GM18867 (cell line): ENCODE results near the gene TM7SF3.
"Not testable (repeated sequence)": the region's sequence is repeated elsewhere in the genome, so short reads cannot be mapped to it uniquely, and the experiment has no call there.

Experiments
- ATAC-seq: cut with Tn5 transposase; IDR thresholded peaks from one replicate; pipeline ENCODE4 v1.9.1; 2021; ENCODE audit warnings: mild to moderate bottlenecking, moderate library complexity; ENCODE audit not compliant: unreplicated experiment

The TM7SF3 gene

DNA sequence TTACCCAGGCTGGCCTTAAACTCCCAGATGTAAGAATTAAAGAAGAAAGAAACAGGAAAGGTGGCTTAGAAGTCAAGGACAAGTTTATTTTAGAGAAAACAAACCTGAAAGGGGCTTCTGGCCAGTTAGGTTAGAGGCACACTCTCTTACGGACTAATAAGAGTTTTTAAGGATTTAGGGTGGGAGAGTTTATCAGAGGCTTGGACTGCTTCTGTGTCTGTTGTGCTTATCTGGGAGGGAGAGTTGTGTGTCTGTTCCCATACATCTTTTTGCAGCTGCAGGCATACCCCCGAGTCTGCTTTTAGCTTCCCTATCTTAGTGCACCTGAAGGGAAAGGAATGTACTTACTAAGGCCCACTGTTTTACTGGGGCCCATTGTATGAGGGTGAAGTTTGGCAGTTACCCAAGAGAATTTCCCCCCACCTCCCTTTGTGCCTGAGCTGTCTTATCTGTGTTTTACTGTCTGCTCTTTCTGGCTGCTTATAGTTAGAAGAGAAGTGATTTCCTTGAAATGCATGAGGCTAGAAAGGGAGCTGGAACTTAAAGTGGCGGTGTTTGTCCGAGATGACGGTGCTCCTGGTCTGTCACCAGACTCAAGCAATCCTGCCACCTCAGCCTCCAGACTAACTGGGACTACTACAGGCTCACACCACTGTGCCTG lies 3.1 kb upstream of the TM7SF3 start:
- ATAC-seq: not testable (repeated sequence)

DNA sequence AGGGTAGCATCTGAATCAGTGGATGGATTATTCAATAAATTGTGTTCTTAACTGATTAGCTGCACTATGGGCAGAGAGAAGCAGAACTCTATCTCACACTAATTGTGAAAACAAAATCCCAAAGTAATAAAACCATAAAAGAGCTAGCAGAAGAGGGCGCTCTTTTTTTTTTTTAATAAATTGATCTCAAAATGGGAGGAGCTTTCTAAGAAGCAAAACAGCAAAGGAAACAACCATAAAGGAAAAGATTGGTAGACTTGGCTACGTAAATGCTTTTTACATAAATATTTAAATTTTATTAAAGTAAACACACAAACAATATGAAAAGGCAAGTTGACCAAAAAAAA lies 1.5 kb upstream of the TM7SF3 start:
- ATAC-seq: no peak

DNA sequence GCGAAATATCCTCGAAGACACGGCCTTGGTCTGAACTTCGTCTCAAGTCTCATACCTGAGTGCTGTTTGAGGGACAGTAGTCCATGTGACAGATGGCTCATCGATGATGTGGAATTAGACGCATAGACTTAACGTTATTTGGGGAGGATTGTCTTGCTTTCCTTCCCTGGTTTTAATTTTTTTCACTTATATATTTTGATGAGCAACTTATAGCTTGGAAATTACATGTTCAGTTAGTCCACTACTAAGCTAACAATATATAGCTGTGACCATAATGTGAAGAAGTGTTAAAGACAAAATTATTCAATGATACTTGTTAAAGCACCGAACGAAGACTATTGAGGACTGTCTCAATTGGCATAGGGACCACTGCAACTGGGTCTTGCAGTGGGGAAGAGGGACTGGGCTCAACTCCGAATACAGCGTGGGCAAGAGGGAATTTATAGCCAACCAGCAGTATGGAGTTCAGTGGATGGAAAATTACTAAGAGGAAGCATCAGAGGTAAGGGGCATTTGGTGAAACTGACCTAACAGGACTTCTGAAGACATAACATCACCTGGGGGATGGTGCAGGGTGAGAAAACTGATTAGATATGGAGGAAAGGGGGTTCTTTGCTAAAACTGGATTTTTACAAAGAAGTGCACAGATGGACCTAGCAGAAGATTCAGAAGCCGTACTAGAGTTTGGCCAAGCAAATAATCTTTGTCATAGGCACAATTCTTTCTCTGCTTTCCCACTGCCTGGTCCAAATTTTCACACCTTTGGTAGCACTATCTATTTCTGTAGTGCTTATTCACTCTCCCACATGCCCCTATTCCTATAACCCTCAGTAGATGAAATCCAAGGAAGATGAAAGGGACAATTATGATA lies 910 bp upstream of the TM7SF3 start:
- ATAC-seq: no peak

DNA sequence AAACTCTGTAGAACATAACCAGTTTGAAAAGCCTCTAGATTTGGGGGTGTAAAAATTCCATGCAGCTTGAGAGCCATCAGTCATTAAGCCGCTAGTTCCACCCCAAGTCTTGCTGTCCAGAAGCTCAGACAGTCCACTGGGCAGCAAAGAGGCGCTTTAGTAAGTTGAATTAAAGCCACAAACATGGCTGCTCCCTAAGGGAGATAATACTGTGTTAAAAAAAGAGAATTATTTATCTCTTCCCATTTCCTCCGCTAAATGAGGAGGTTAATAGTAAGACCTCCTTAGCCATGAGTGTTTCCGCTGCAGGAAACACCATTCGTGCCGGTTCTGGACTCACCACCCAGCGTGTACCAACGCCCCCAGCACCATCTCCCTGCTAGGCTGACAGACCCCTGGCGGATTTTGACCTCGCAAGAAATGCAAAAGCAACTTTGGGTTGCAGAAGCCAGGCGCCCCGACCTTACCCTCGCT lies 536 bp downstream of the TM7SF3 start:
- ATAC-seq: peak; percentile 21

DNA sequence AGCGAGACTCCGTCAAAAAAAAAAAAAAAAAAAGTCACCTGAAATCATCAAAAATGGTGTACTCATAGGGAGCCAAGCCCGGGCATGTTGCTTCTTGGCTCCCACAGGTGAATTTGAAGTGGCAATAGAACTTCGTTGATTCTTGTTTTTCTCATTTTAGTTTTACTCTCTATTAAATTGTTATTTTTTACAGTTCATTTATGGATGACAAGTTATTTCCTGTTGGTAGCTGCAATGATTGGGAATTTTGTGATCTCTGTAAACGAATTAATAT lies 1.3 kb downstream of the TM7SF3 start:
- ATAC-seq: no peak

DNA sequence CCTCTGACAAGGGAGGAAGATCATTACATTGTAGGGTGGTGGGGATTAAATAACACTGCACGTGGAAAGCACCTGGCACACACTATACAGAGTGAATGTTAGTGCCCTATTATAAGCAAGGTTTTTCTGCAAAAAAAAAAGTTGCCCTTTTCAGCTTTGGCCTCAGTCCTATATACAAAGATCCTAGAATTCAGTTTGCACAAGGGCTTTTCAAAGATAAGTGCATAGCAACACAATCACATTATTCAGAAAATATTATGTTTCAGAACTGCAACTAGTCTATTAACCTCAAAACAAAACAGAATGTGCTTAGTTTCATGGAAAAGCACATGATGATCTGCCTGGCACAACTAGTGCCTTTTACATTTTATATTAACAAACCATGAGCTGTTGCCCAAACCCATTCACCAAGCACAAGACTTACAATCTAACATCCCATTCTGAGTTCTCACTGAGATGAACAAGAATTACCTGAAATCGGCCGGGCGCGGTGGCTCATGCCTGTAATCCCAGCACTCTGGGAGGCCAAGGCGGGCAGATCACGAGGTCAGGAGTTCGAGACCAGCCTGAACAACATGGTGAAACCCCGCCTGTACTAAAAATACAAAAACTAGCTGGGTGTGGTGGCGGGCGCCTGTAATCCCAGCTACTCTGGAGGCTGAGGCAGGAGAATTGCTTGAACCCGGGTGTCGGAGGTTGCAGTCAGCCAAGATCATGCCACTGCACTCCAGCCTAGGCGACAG lies 1.8 kb downstream of the TM7SF3 start:
- ATAC-seq: no peak

DNA sequence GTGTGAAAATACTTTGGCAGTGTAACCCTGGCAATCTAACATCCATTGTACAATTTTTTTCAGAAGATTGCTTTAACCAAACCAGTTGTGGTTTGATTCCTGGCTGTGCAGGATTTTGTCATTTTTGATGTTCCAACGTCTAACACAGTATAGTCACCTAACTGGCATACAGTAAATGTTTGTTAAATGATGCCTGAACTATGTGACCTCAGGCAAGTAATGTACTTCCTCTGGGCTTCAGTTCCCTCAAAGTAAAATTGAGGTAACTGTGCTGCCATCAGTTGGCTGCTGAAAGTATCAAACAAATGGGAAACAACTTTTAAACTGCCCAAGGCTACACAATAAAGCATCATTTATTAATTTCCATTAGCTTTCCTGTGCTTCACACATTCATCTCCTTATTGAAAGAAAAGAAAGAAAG lies 4.3 kb downstream of the TM7SF3 start:
- ATAC-seq: no peak

DNA sequence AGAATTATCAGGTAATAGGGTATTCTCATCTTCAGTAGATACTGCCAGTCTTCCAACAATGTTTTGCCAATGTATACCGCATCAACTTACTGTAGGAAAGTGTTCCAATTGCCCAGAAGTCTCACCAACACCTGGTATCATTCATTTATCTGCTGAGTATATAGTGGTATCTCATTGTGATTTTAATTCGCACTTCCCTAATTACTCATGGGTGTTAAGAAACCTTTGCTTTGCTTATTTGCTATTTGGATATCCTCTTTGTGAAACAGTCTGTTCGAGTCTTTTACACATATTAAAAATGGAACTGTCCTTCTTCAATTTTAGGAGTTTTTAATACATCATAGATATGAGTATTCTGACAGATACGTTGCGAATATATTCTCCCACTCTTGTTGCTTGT lies 6.1 kb downstream of the TM7SF3 start:
- ATAC-seq: no peak

DNA sequence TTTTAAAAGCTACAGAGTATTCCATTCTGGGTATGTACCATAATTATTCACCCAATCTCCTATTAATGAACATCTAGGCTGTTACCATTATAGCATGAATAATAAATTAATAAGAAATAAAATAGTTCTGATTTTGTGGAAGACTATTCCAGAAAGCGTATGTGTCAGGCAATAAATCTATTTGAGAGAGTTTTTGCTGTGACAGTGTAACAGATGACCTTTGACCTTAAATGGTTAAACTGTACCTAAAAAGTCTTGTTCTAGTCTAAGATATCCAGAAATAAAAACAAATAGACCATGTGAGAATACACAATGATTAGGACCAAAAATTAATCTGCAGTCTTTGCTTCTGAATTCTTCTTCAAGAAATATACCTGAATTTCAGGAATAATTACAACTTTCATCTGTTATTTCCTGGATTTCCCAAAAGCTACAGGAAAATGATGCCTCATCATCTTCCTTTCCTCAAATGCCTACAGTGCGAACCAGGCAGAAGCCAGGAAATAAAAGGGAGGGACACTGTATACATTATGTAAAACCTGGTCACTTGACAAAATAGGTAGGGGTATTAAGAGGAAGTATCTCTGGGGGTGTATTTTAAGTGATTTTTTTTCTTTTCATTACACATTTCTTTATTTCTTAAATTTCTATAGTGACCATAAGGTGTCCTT lies 7.3 kb downstream of the TM7SF3 start:
- ATAC-seq: no peak

DNA sequence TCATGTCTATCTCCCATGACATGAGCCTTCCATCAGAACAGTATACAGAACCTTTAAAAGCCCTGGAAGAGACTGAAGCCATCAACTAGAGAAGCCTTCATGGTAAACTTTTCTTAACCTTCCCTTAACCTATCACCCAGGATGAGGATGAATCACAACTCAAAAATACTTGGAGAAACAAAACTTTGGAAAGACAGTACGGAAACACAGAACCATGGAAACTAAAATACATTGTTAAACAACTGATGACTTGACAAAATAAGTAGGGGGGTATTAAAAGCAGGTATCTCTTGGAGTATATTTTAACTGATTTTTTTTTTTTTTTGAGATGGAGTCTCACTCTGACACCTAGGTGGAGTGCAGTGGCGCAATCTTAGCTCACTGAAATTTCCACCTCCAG lies 8.7 kb downstream of the TM7SF3 start:
- ATAC-seq: no peak

DNA sequence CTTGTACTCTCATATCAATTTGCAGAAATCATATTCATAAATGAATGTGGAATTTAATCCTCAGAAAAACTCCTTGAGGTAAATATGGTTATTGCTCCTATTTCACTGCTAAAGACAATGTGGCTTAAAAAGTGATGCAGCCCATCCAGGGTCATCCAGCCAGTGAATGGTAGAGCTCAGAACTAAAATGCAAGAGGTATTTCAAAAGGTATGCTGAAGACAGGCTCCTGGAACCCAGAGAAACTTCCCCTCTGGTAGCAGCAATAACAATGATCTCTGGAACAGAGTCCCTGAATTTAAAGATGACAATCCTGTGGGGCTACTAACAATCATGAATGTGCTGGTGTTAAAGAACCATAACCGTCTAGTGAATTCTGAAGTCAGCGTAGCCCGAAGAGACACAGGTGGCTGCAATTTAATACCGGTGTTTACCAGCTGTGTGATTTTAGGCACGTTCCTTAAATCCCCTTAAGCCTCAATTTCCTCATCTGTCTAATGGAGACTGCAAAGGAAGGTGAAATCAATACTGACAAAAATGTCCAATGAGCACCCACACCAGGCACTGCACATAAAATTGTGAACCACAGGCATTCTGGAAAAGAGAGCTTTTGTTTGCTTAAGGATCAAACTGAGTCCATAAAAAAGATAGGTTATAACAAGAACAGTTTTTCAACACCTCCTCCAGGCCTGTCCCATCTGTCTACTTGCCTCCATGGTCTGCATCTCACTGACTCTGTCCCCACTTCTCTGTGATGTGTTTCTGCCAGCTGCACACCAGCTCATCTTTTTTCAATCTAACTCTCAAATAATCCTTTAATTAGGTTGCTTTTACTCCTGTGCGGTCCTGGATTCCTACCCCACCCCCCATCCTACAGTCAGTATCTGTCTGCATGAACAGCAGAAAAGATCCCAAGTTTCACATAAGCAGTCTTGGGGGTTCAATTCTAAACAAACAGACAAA lies 10.5 kb downstream of the TM7SF3 start:
- no peak for ATAC-seq

DNA sequence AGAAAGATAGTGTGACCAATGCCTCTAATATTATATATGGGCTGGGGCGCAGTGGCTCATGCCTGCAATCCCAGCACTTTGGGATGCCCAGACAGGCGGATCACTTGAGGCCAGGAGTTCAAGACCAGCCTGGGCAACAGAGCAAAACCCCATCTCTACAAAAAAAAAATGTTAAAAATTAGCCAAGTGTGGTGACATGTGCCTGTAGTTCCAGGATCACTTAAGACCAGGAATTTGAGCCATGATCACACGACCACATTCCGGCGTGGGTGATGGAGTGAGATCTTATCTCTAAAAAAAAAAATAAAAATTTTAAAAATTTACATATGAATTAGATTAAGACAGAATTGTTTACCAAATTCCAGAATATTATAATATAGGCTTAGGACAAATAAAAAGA lies 12.0 kb downstream of the TM7SF3 start:
- ATAC-seq: no peak

DNA sequence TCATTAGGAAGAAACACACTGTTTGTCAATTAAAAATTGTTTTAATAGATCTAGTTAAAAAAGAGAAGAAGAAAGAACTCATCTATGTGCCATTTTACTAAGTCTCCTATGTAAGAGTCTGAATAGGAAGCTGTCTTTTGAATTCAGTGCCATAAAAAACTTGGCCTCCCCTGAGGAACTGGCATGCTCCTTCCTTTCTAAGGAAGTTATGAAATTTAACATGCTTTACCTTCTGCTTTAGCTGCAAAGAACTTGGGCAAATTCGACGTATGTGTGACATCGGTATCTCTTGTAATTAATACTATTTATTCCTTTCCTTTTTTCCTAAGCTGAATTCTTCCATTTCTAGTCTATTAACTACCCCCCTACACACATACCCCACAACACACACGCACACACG lies 12.5 kb downstream of the TM7SF3 start:
- no peak for ATAC-seq

DNA sequence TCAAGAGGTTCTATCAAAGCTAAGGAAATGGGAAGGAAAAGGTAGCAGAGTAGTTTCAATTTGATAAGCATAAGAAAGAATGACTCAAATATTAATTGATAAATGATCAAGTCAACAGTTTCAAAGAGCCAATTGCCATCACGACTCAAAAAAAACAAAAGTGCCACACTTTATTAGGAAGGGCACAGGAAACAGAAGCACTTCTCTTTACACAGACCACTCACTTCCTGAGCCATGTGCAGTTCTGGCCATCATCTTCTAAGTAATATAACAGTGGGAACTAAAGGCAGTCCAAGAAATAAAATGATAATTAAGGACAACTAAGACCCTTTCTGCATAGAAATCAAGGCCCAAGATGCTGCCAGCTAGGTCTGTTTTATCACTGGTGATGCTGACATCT lies 13.2 kb downstream of the TM7SF3 start:
- ATAC-seq: no peak

DNA sequence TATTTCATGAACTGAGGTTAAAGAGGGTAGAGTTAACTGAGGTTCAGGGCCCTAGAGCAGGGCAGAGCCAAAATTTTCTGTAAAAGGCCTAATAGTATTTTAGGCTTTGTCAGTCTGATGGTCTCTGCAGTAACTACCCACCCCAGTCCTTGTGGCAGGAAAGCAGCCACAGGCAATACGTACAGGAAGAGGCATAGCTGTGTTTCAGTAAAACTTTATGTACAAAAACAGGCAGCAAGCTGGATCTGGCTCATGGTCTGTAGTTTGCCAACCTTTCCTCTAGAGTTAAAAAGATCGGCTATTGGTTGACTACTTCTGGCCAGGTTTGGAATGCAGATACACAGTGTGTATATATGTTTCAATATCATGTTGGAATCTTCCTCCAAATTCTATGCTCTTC lies 17.2 kb downstream of the TM7SF3 start:
- no peak for ATAC-seq

DNA sequence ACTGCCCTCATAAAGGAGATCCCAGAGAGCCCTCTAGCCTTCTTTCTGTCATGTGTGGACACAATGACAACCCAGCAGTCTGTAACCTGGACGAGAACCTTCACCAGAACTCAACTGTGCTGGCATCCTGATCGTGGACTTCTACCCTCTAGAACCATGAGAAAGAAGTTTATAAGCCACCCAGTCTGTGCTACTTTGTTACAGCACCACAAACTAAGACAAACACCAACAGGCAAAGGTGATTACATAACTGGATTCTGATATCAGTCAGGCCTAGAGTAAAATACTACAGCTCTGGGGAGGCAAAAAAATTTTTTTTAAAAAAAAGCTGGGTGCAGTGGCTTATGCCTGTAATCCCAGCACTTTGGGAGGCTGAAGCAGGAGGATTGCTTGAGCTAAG lies 18.5 kb downstream of the TM7SF3 start:
- ATAC-seq: no peak

DNA sequence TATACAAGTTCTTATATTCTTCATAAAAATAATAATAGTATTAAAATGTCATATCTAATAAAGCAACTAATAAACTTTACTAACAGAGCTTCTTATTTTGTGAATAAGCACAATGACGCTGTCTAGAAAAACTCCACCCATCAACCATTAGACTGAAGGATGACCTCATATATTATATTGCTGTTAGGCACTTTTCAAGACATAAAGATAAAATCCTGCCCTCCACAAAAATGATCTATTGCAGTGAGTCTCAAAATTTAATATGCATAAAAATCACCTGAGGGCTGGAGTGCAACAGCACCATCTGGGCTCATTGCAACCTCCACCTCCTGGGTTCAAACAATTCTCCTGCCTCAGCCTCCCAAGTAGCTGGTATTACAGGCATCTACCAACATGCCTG lies 20.1 kb downstream of the TM7SF3 start:
- no peak for ATAC-seq

DNA sequence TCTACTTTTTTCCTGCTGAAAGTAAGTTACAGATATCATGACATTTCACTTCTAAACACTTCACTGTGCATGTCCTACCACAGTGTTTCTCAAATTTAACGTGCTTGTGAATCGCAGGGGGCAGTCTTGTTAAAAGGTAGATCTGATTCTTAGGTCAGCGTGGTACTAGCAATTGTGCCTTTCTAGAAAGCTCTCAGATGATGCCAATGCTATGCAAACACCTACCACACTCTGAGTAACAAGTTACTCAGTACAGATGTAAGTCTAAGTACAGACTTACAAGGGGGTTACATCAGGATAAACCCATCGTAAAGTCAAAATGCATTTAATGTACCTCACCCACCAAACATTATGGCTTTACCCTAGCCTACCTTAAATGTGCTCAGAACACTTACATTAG lies 22.4 kb downstream of the TM7SF3 start:
- ATAC-seq: no peak

DNA sequence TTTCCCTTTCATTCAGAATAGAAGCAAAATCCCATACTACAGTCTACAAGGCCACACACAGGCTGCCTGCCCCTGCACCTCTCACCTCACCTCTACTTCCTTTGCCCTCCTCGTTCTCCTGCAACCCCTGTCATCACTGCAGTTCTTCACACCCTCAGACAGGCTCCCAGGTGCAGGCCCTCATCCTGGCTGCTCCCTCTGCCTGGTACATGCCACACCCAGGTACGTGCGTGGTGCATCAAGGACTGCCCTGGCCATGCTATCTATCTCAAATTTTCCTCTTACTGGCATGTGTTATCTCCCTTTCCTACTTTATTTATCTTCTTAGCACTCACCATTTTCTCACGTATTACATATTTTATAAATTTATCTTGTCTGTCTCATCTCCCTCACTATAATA lies 24.3 kb downstream of the TM7SF3 start:
- ATAC-seq: no peak

DNA sequence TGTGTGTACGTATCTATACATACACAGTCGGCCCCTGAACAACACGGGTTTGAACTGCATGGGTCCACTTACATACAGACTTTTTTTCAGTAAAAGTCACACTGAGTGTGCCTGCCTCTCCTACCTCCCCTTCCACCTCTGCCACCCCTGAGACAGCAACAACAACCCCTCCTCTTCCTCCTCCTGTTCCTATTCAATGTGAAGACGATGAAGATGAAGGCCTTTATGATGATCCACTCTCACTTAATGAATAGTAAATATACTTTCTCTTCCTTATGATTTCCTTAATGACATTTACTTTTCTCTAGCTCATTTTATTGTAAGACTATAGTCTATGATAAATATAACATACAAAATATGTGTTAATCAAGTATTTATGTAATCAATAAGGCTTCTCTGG lies 25.5 kb downstream of the TM7SF3 start:
- no peak for ATAC-seq
